KMS-11 (cell line): Measurements from ENCODE around the gene UBA5.

Experiments
- H2AFZ ChIP-seq: fragments of 200-600 bp; sonication (generic); 2 replicates; pipeline ENCODE4 v1.6.1; 2016; ENCODE audit warnings: antibody characterized with exemption, mixed run types, low read depth
- H3K27ac ChIP-seq: fragments of 200-600 bp; sonication (generic); 2 replicates; pipeline ENCODE4 v1.6.1; 2016; ENCODE audit warnings: mild to moderate bottlenecking, mixed run types
- H3K27me3 ChIP-seq: fragments of 200-600 bp; sonication (generic); 2 replicates; pipeline ENCODE4 v1.6.1; 2017; ENCODE audit warnings: mild to moderate bottlenecking, low read depth, mixed run types, moderate library complexity; ENCODE audit not compliant: insufficient read depth
- H3K36me3 ChIP-seq: fragments of 200-600 bp; sonication (generic); 2 replicates; pipeline ENCODE4 v1.6.1; 2017; ENCODE audit warnings: mild to moderate bottlenecking, mixed run types; ENCODE audit not compliant: insufficient read depth
- H3K4me1 ChIP-seq: fragments of 200-600 bp; sonication (generic); 2 replicates; pipeline ENCODE4 v1.6.1; 2016; ENCODE audit warnings: mild to moderate bottlenecking, low read depth, mixed run types; ENCODE audit not compliant: poor library complexity, severe bottlenecking
- H3K4me2 ChIP-seq: fragments of 200-600 bp; sonication (generic); 2 replicates; pipeline ENCODE4 v1.7.0; 2016; ENCODE audit warnings: mild to moderate bottlenecking, mixed run types
- H3K4me3 ChIP-seq: fragments of 200-600 bp; sonication (generic); IDR thresholded peaks from 2 replicates; pipeline ENCODE4 v1.6.1; 2017; ENCODE audit warnings: low read depth, low read length, mixed read lengths; ENCODE audit not compliant: insufficient read depth
- H3K79me2 ChIP-seq: fragments of 200-600 bp; sonication (generic); 2 replicates; pipeline ENCODE4 v1.6.1; 2016; ENCODE audit warnings: low read depth, mixed run types; ENCODE audit not compliant: insufficient read depth
- H3K9ac ChIP-seq: fragments of 200-600 bp; sonication (generic); 2 replicates; pipeline ENCODE4 v1.6.1; 2016; ENCODE audit warnings: mild to moderate bottlenecking, mixed run types
- H4K20me1 ChIP-seq: fragments of 200-600 bp; sonication (generic); 2 replicates; pipeline ENCODE4 v1.6.1; 2016; ENCODE audit warnings: mild to moderate bottlenecking, mixed run types; ENCODE audit not compliant: insufficient read depth
- CTCF ChIP-seq: fragments of 200-600 bp; sonication (generic); conservative IDR thresholded peaks from 2 replicates; pipeline ENCODE4 v1.6.1; 2017; ENCODE audit warnings: low read depth, mild to moderate bottlenecking, antibody characterized with exemption, low read length, moderate library complexity, mixed read lengths

The UBA5 gene

GRCh38 chr3:132679911-132680310 lies 19.8 kb downstream of the UBA5 start:
- H3K79me2 ChIP-seq = no peaks in the 10 kb centered on the region
- peaks cover 6% of the 10 kb centered on the region; the same call in 1 of the 2 replicates for H3K36me3 ChIP-seq
- H3K27ac ChIP-seq = no peak overlapping the region
- no peaks in the 10 kb centered on the region for H4K20me1 ChIP-seq
- TF ChIP-seq CTCF = no peak
- H3K4me2 ChIP-seq = no peak overlapping the region
- no peak overlapping the region for H3K4me3 ChIP-seq
- no peak overlapping the region for H2AFZ ChIP-seq
- H3K9ac ChIP-seq = no peak overlapping the region
- no peaks in the 10 kb centered on the region for H3K4me1 ChIP-seq
- no peaks in the 10 kb centered on the region for H3K27me3 ChIP-seq

GRCh38 chr3:132681421-132681820 lies 21.3 kb downstream of the UBA5 start:
- Histone ChIP-seq H3K27me3 (no peaks in the 10 kb centered on the region), H3K27ac (no peak overlapping the region), H2AFZ (no peak overlapping the region), H3K4me2 (no peak overlapping the region), H4K20me1 (no peaks in the 10 kb centered on the region), H3K9ac (no peak overlapping the region), H3K79me2 (no peaks in the 10 kb centered on the region), H3K4me3 (no peak overlapping the region), H3K4me1 (no peaks in the 10 kb centered on the region), H3K36me3 (no peaks in the 10 kb centered on the region)
- TF ChIP-seq CTCF = no peak

- no peaks in the 10 kb centered on the region for H3K4me1 ChIP-seq
- TF ChIP-seq CTCF = no peak
- H2AFZ ChIP-seq = no peak overlapping the region
- H3K27me3 ChIP-seq = no peaks in the 10 kb centered on the region
- H3K4me2 ChIP-seq = no peak overlapping the region
- no peak overlapping the region for H3K27ac ChIP-seq
- H3K79me2 ChIP-seq = no peaks in the 10 kb centered on the region
- no peak overlapping the region for H3K9ac ChIP-seq
- no peaks in the 10 kb centered on the region for H3K36me3 ChIP-seq
- H4K20me1 ChIP-seq = no peaks in the 10 kb centered on the region
- no peak overlapping the region for H3K4me3 ChIP-seq
Measured at GRCh38 chr3:132682201-132682600, 22.1 kb downstream of the UBA5 start.

- Histone ChIP-seq H3K36me3 (no peaks in the 10 kb centered on the region), H3K79me2 (no peaks in the 10 kb centered on the region), H3K4me1 (no peaks in the 10 kb centered on the region), H3K4me3 (no peak overlapping the region), H3K27ac (no peak overlapping the region), H4K20me1 (no peaks in the 10 kb centered on the region), H3K27me3 (no peaks in the 10 kb centered on the region), H3K9ac (no peak overlapping the region), H2AFZ (no peak overlapping the region), H3K4me2 (no peak overlapping the region)
- TF ChIP-seq CTCF = no peak
Measured at GRCh38 chr3:132690040-132690439, 29.9 kb downstream of the UBA5 start.
